Activated T-cell treated with anti-CD3 and anti-CD28 coated beads, Interleukin-2, amount 50 U/mL, for 72 hours (primary cell): ENCODE results near the gene ABLIM1. TPM values are rescaled to one million over a fixed set of nuclear protein-coding genes. Genes with fewer than 3 reads are reported as not detected.
"Not testable (repeated sequence)": the region's sequence is repeated elsewhere in the genome, so short reads cannot be mapped to it uniquely, and the experiment has no call there.

ENCODE experiments used
- ATAC-seq, 2 donors: fragments of 150-1000 bp; cut with Tn5 transposase; replicated peaks in 1 of 2; 2 replicates each; pipeline ENCODE4 v1.10.0; 2021; ENCODE audit warnings: moderate library complexity in 2 of 2, mild to moderate bottlenecking in 1 of 2
- DNase-seq, 2 donors: peaks; one replicate each; pipeline ENCODE4 v3.0.0; 2021 to 2022; ENCODE audit warnings: mixed read lengths in 1 of 2
- H3K27ac Mint-ChIP-seq: one replicate; pipeline ENCODE4 v1.8.0; 2022; ENCODE audit warnings: mild to moderate bottlenecking, moderate library complexity, mixed read lengths
- H3K27me3 Mint-ChIP-seq: one replicate; pipeline ENCODE4 v1.8.0; 2022; ENCODE audit warnings: low read depth, mixed read lengths
- H3K36me3 Mint-ChIP-seq, 2 donors: one replicate each; pipeline ENCODE4 v1.8.0; 2022; ENCODE audit warnings: mixed read lengths in 2 of 2, mild to moderate bottlenecking in 1 of 2; ENCODE audit not compliant: insufficient read depth in 2 of 2
- H3K4me1 Mint-ChIP-seq: one replicate; pipeline ENCODE4 v1.8.0; 2022; ENCODE audit warnings: low read depth, mixed read lengths
- H3K4me3 Mint-ChIP-seq, 2 donors: one replicate each; pipeline ENCODE4 v1.8.0; 2022; ENCODE audit warnings: mild to moderate bottlenecking in 2 of 2, mixed read lengths in 2 of 2, moderate library complexity in 2 of 2
- H3K9me3 Mint-ChIP-seq, 2 donors: one replicate each; pipeline ENCODE4 v1.8.0; 2022; ENCODE audit warnings: mixed read lengths in 2 of 2
- total RNA-seq, 2 donors: library from RNA; stranded (reverse); gene quantifications; one replicate each; pipeline ENCODE4 v1.2.3, GENCODE V29; 2022

Gene ABLIM1
- total RNA-seq = 100 to 1,000 TPM; 186 to 219 TPM

GRCh38 chr10:114658175-114658574, at the start of gene ABLIM1:
Gene ABLIM1 (minus strand): TSS chr10:114658275. CDS start chr10:114658200, 75 bp downstream.
- H3K9me3 Mint-ChIP-seq = no peaks in the 10 kb centered on the region
- H3K27me3 Mint-ChIP-seq = peaks cover 10% of the 10 kb centered on the region
- DNase-seq (no peak), ATAC-seq (no peak)
- no peak within 1 kb of the TSS for H3K27ac Mint-ChIP-seq
- no peaks in the 10 kb centered on the region for H3K36me3 Mint-ChIP-seq
- H3K4me1 Mint-ChIP-seq = no peaks in the 10 kb centered on the region
- no peak within 1 kb of the TSS for H3K4me3 Mint-ChIP-seq

GRCh38 chr10:114706458-114707055, 48.5 kb upstream of the ABLIM1 start:
- no peaks in the 10 kb centered on the region for H3K36me3 Mint-ChIP-seq
- H3K9me3 Mint-ChIP-seq = no peaks in the 10 kb centered on the region
- DNase-seq (no peak), ATAC-seq (no peak)
- no peak overlapping the region for H3K4me3 Mint-ChIP-seq
- H3K27ac Mint-ChIP-seq = no peak overlapping the region
- H3K27me3 Mint-ChIP-seq = peaks cover 12% of the 10 kb centered on the region
- H3K4me1 Mint-ChIP-seq = no peaks in the 10 kb centered on the region

GRCh38 chr10:114704679-114705078, 46.6 kb upstream of the ABLIM1 start:
- no peaks in the 10 kb centered on the region for H3K9me3 Mint-ChIP-seq
- no peak for ATAC-seq
- H3K36me3 Mint-ChIP-seq = no peaks in the 10 kb centered on the region
- H3K27ac Mint-ChIP-seq = no peak overlapping the region
- DNase-seq = no peak
- no peak overlapping the region for H3K4me3 Mint-ChIP-seq
- H3K27me3 Mint-ChIP-seq = peaks cover 12% of the 10 kb centered on the region
- H3K4me1 Mint-ChIP-seq = no peaks in the 10 kb centered on the region

- ATAC-seq = no peak
- Mint-ChIP-seq H3K9me3 (no peaks in the 10 kb centered on the region), H3K4me1 (no peaks in the 10 kb centered on the region), H3K27me3 (peaks cover 11% of the 10 kb centered on the region), H3K4me3 (no peak overlapping the region), H3K36me3 (no peaks in the 10 kb centered on the region), H3K27ac (no peak overlapping the region)
- DNase-seq = peak; percentile 6 to 16
Measured at GRCh38 chr10:114703377-114704107, 45.5 kb upstream of the ABLIM1 start.

- DNase-seq = no peak
- no peak overlapping the region for H3K4me3 Mint-ChIP-seq
- H3K9me3 Mint-ChIP-seq = no peaks in the 10 kb centered on the region
- no peak overlapping the region for H3K27ac Mint-ChIP-seq
- H3K36me3 Mint-ChIP-seq = no peaks in the 10 kb centered on the region
- peaks cover 11% of the 10 kb centered on the region for H3K4me1 Mint-ChIP-seq
- H3K27me3 Mint-ChIP-seq = peaks cover 6% of the 10 kb centered on the region
- no peak for ATAC-seq
Measured at GRCh38 chr10:114698271-114699061, 40.4 kb upstream of the ABLIM1 start.

GRCh38 chr10:114697061-114697598, 39.1 kb upstream of the ABLIM1 start:
- Mint-ChIP-seq H3K4me3 (no peak overlapping the region), H3K4me1 (peaks cover 11% of the 10 kb centered on the region), H3K27ac (no peak overlapping the region), H3K36me3 (no peaks in the 10 kb centered on the region), H3K9me3 (no peaks in the 10 kb centered on the region), H3K27me3 (peaks cover 6% of the 10 kb centered on the region)
- ATAC-seq (no peak), DNase-seq (no peak)

GRCh38 chr10:114696301-114696700, 38.2 kb upstream of the ABLIM1 start:
- not testable (repeated sequence) for H3K36me3 Mint-ChIP-seq, ATAC-seq, H3K9me3 Mint-ChIP-seq, H3K27ac Mint-ChIP-seq, H3K4me3 Mint-ChIP-seq, H3K27me3 Mint-ChIP-seq, DNase-seq
- H3K4me1 Mint-ChIP-seq = peaks cover 11% of the 10 kb centered on the region

- Mint-ChIP-seq H3K4me1 (peaks cover 11% of the 10 kb centered on the region), H3K27me3 (peaks cover 6% of the 10 kb centered on the region), H3K4me3 (no peak overlapping the region), H3K27ac (no peak overlapping the region), H3K36me3 (no peaks in the 10 kb centered on the region), H3K9me3 (no peaks in the 10 kb centered on the region)
- DNase-seq (peak; percentile 25 to 50), ATAC-seq (peak in 1 of 2 donors; percentile 43)
Measured at GRCh38 chr10:114694752-114695151, 36.7 kb upstream of the ABLIM1 start.

GRCh38 chr10:114694062-114694461, 36.0 kb upstream of the ABLIM1 start:
- no peak overlapping the region for H3K4me3 Mint-ChIP-seq
- DNase-seq (no peak), ATAC-seq (peak in 1 of 2 donors; percentile 60)
- no peaks in the 10 kb centered on the region for H3K36me3 Mint-ChIP-seq
- H3K4me1 Mint-ChIP-seq = peaks cover 11% of the 10 kb centered on the region
- H3K27ac Mint-ChIP-seq = no peak overlapping the region
- H3K9me3 Mint-ChIP-seq = no peaks in the 10 kb centered on the region
- H3K27me3 Mint-ChIP-seq = peaks cover 6% of the 10 kb centered on the region

- H3K27ac Mint-ChIP-seq = no peak overlapping the region
- H3K36me3 Mint-ChIP-seq = no peaks in the 10 kb centered on the region
- no peaks in the 10 kb centered on the region for H3K27me3 Mint-ChIP-seq
- ATAC-seq = no peak
- no peaks in the 10 kb centered on the region for H3K9me3 Mint-ChIP-seq
- no peak for DNase-seq
- peaks cover 11% of the 10 kb centered on the region for H3K4me1 Mint-ChIP-seq
- H3K4me3 Mint-ChIP-seq = no peak overlapping the region
Measured at GRCh38 chr10:114691442-114691941, 33.4 kb upstream of the ABLIM1 start.

- DNase-seq = no peak
- H3K27ac Mint-ChIP-seq = no peak overlapping the region
- peaks cover 1% of the 10 kb centered on the region for H3K4me1 Mint-ChIP-seq
- ATAC-seq = no peak
- H3K27me3 Mint-ChIP-seq = no peaks in the 10 kb centered on the region
- H3K36me3 Mint-ChIP-seq = no peaks in the 10 kb centered on the region
- no peaks in the 10 kb centered on the region for H3K9me3 Mint-ChIP-seq
- no peak overlapping the region for H3K4me3 Mint-ChIP-seq
Measured at GRCh38 chr10:114688786-114689185, 30.7 kb upstream of the ABLIM1 start.

- H3K27ac Mint-ChIP-seq = no peak overlapping the region
Measured at GRCh38 chr10:114687459-114687858, 29.4 kb upstream of the ABLIM1 start.

GRCh38 chr10:114686013-114686412, 27.9 kb upstream of the ABLIM1 start:
- no peak overlapping the region for H3K4me3 Mint-ChIP-seq
- no peak overlapping the region for H3K27ac Mint-ChIP-seq
- no peak for ATAC-seq
- DNase-seq = no peak
- no peaks in the 10 kb centered on the region for H3K36me3 Mint-ChIP-seq
- no peaks in the 10 kb centered on the region for H3K27me3 Mint-ChIP-seq
- H3K9me3 Mint-ChIP-seq = no peaks in the 10 kb centered on the region
- H3K4me1 Mint-ChIP-seq = no peaks in the 10 kb centered on the region

More at GRCh38 chr10:114687459-114687858, 29.4 kb upstream of the ABLIM1 start:
- Mint-ChIP-seq H3K4me1 (no peaks in the 10 kb centered on the region), H3K4me3 (no peak overlapping the region), H3K36me3 (no peaks in the 10 kb centered on the region), H3K9me3 (no peaks in the 10 kb centered on the region), H3K27me3 (no peaks in the 10 kb centered on the region)
- ATAC-seq (no peak), DNase-seq (no peak)
